A172 (cell line): ENCODE data around the gene SNX5. TPM values are rescaled to one million over a fixed set of nuclear protein-coding genes. Genes with fewer than 3 reads are reported as not detected.

Experiments
- DNase-seq: peaks from one replicate; pipeline ENCODE4 v3.0.0-alpha.2; 2015; ENCODE audit warnings: low spot score
- total RNA-seq: library from RNA; depleted of rRNA; stranded (reverse); fragments of >200 nt; shearing (Covaris generic); gene quantifications from 2 replicates; pipeline ENCODE4 v1.2.3, GENCODE V29; 2014

SNX5 gene
- total RNA-seq, 1 experiment from 2014 or later: 134 TPM

- DNase-seq: no peak
Measured at GRCh38 chr20:17940224-17940971, 28.2 kb downstream of the SNX5 start.

- no peak for DNase-seq
Measured at GRCh38 chr20:17939622-17940223, 28.9 kb downstream of the SNX5 start.

- peak; percentile 47 for DNase-seq
Measured at GRCh38 chr20:17938871-17939619, 29.5 kb downstream of the SNX5 start.

GRCh38 chr20:17936761-17937732 is 31.5 kb downstream of the SNX5 start:
- DNase-seq: no peak

- no peak for DNase-seq
Measured at GRCh38 chr20:17936286-17936760, 32.3 kb downstream of the SNX5 start.

- no peak for DNase-seq
Measured at GRCh38 chr20:17935761-17936160, 32.8 kb downstream of the SNX5 start.

- no peak for DNase-seq
Measured at GRCh38 chr20:17935186-17935585, 33.4 kb downstream of the SNX5 start.

- DNase-seq: no peak
Measured at GRCh38 chr20:17934141-17934862, 34.3 kb downstream of the SNX5 start.

- no peak for DNase-seq
Measured at GRCh38 chr20:17933711-17934110, 34.9 kb downstream of the SNX5 start.

GRCh38 chr20:17933121-17933520 is 35.5 kb downstream of the SNX5 start:
- no peak for DNase-seq

GRCh38 chr20:17932396-17932795 is 36.2 kb downstream of the SNX5 start:
- DNase-seq: no peak

- no peak for DNase-seq
Measured at GRCh38 chr20:17931513-17931912, 37.1 kb downstream of the SNX5 start.

- no peak for DNase-seq
Measured at GRCh38 chr20:17928633-17929311, 39.8 kb downstream of the SNX5 start.

- DNase-seq: no peak
Measured at GRCh38 chr20:17928211-17928611, 40.4 kb downstream of the SNX5 start.

- no peak for DNase-seq
Measured at GRCh38 chr20:17925940-17926300, 42.7 kb downstream of the SNX5 start.

GRCh38 chr20:17925141-17925939 is 43.3 kb downstream of the SNX5 start:
- DNase-seq: no peak

- DNase-seq: no peak
Measured at GRCh38 chr20:17921774-17922173, 46.8 kb downstream of the SNX5 start.

- DNase-seq: no peak
Measured at GRCh38 chr20:17919149-17919548, 49.4 kb downstream of the SNX5 start.

GRCh38 chr20:17917832-17918618 is 50.6 kb downstream of the SNX5 start:
- no peak for DNase-seq
